Left renal pelvis (tissue), 4 donors: ENCODE results near the gene SRD5A1. TPM values are rescaled to one million over a fixed set of nuclear protein-coding genes. Genes with fewer than 3 reads are reported as not detected.
A peak's percentile ranks its signal among the peaks of the same experiment; 100 is the strongest.

Experiments used
- DNase-seq, 4 donors: peaks; one replicate each; pipeline ENCODE4 v3.0.0-alpha.2; 2013; ENCODE audit warnings: low read depth in 4 of 4, low spot score in 3 of 4
- polyA plus RNA-seq, 4 donors: library from polyadenylated mRNA; unstranded; fragments of 120-200 nt; gene quantifications; one replicate each; pipeline ENCODE4 v1.2.1, GENCODE V29; 2013; ENCODE audit not compliant: insufficient read length in 4 of 4

The SRD5A1 gene
- polyA plus RNA-seq, 4 donors, result 9.3 to 12.2 (median 10.5) TPM

- DNase-seq, result no peak
Observed at GRCh38 chr5:6603643-6604042, 29.6 kb upstream of the SRD5A1 start.

GRCh38 chr5:6604341-6604740 lies 28.9 kb upstream of the SRD5A1 start:
- no peak for DNase-seq

GRCh38 chr5:6604946-6605345 lies 28.3 kb upstream of the SRD5A1 start:
- no peak for DNase-seq

- DNase-seq, result no peak
Observed at GRCh38 chr5:6606884-6607558, 26.2 kb upstream of the SRD5A1 start.

- DNase-seq, result no peak
Observed at GRCh38 chr5:6607559-6607936, 25.7 kb upstream of the SRD5A1 start.

GRCh38 chr5:6608016-6608415 lies 25.2 kb upstream of the SRD5A1 start:
- no peak for DNase-seq

GRCh38 chr5:6611334-6612256 lies 21.6 kb upstream of the SRD5A1 start:
- DNase-seq, result no peak

GRCh38 chr5:6615034-6615815 lies 18.0 kb upstream of the SRD5A1 start:
- DNase-seq, result no peak

GRCh38 chr5:6616632-6617031 lies 16.6 kb upstream of the SRD5A1 start:
- DNase-seq, result no peak

- DNase-seq, result no peak
Observed at GRCh38 chr5:6623228-6623627, 10.0 kb upstream of the SRD5A1 start.

- no peak for DNase-seq
Observed at GRCh38 chr5:6623941-6624340, 9.3 kb upstream of the SRD5A1 start.

GRCh38 chr5:6626508-6626907 lies 6.7 kb upstream of the SRD5A1 start:
- no peak for DNase-seq

- no peak for DNase-seq
Observed at GRCh38 chr5:6631441-6631840, 1.8 kb upstream of the SRD5A1 start.

GRCh38 chr5:6632324-6632887 lies 834 bp upstream of the SRD5A1 start:
- DNase-seq, result no peak

- DNase-seq, result peak in 1 of 4 donors; percentile 10
Observed at GRCh38 chr5:6633469-6634245, 417 bp downstream of the SRD5A1 start.

GRCh38 chr5:6634306-6634705 lies 1.1 kb downstream of the SRD5A1 start:
- no peak for DNase-seq

- no peak for DNase-seq
Observed at GRCh38 chr5:6634788-6635430, 1.7 kb downstream of the SRD5A1 start.

- no peak for DNase-seq
Observed at GRCh38 chr5:6636293-6636692, 3.1 kb downstream of the SRD5A1 start.

GRCh38 chr5:6637022-6637421 lies 3.8 kb downstream of the SRD5A1 start:
- no peak for DNase-seq

GRCh38 chr5:6637590-6637989 lies 4.3 kb downstream of the SRD5A1 start:
- DNase-seq, result no peak
